Body of pancreas (tissue), 4 donors: Measurements from ENCODE around the gene TBC1D19. TPM values are rescaled to one million over a fixed set of nuclear protein-coding genes. Genes with fewer than 3 reads are reported as not detected.

Experiments used
- ATAC-seq: fragments of 150-250 bp; one replicate; pipeline ENCODE4 v1.9.1; 2016
- DNase-seq, 4 donors: peaks; one replicate each; pipeline ENCODE4 v3.0.0-alpha.2; 2019
- H3K27ac ChIP-seq, 4 donors: fragments of 200-600 bp; sonication (generic); 1 replicate in 3 of 4; 2 replicates in 1 of 4; pipeline versions ENCODE4 v1.5.1 to v1.6.1; 2016 to 2019; ENCODE audit warnings: mild to moderate bottlenecking in 1 of 4, mixed read lengths in 1 of 4, moderate library complexity in 1 of 4
- H3K27me3 ChIP-seq, 2 donors: fragments of 200-600 bp; sonication (generic); one replicate each; pipeline ENCODE4 v1.6.0; 2016; ENCODE audit warnings: mild to moderate bottlenecking in 1 of 2
- H3K36me3 ChIP-seq, 2 donors: fragments of 200-600 bp; sonication (generic); replicated peaks in 1 of 2; 2 replicates each; pipeline ENCODE4 v1.5.1; 2016; ENCODE audit warnings: low read depth in 2 of 2; ENCODE audit not compliant: insufficient read depth in 1 of 2
- H3K4me1 ChIP-seq: fragments of 200-600 bp; sonication (generic); one replicate; pipeline ENCODE4 v1.6.0; 2016
- H3K4me3 ChIP-seq, 2 donors: fragments of 200-600 bp; sonication (generic); 1 replicate in 1 of 2; 2 replicates in 1 of 2; pipeline ENCODE4 v1.5.1; 2016 to 2019
- H3K9me3 ChIP-seq, 3 donors: fragments of 200-600 bp; sonication (generic); 1 replicate in 2 of 3; 2 replicates in 1 of 3; pipeline ENCODE4 v1.5.1; 2016
- POLR2A ChIP-seq, 3 donors: fragments of 450-650 bp; IDR thresholded peaks; one replicate each; pipeline ENCODE4 v1.6.1; 2016; ENCODE audit warnings: antibody characterized with exemption in 3 of 3, mild to moderate bottlenecking in 2 of 3
- whole genome bisulfite sequencing, 2 donors: methylation state at CpG; one replicate each; pipeline ENCODE4 v1.1.5; 2017; 5-methylcytosine and 5-hydroxymethylcytosine counted together
- intact Hi-C: fragments of 100-400 bp; cut with DNase I; formaldehyde crosslinking; loops from one replicate; pipeline ENCODE4 v1.15.1; 2023
- total RNA-seq, 2 donors: library from RNA; depleted of rRNA; stranded (reverse); fragments of >200 nt; gene quantifications; one replicate each; pipeline ENCODE4 v1.1.0, GENCODE V29; 2016
- TF ChIP-seq, protein P1 (sequence below), 7 experiments: fragments of 450-650 bp in 4 of 7; fragments of 200-600 bp in 3 of 7; sonication (generic) in 3 of 7; IDR thresholded peaks; one replicate each; pipeline ENCODE4 v1.5.1; 2016 to 2019; ENCODE audit warnings: antibody characterized with exemption in 7 of 7

The TBC1D19 gene
- total RNA-seq, 2 donors from 2014 or later: 22.8 to 30.7 TPM

DNA sequence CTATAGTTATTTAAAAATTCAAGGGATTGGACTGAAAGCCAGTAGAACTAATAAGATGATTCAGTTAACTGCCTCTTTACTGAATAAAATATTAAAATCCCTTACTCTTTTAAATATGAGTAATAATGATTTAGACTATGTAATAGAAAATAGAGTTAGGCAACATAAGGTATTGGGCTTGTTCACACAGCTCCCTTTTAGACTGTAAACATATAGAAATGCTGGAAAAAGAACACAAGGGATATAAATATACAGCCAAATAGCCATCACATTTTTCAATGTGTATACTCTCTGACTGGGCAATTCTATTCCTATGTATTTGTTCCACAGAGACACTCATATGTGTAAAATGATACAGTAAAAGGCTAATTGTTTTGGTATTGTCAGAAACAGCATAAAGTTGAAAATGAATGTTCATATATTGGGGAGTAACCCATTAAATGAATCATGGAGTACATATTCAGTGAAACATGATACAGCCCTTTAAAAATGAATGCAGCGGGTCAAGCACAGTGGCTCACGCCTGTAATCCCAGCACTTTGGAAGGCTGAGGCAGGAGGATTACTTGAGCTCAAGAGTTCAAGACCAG, 129.8 kb downstream of the TBC1D19 start:
- no peaks in the 10 kb centered on the region for H3K27me3 ChIP-seq
- H3K36me3 ChIP-seq: no peaks in the 10 kb centered on the region
- H3K27ac ChIP-seq: no peak overlapping the region
- no peaks in the 10 kb centered on the region for H3K4me1 ChIP-seq
- no peaks in the 10 kb centered on the region for H3K9me3 ChIP-seq
- ATAC-seq (no peak), DNase-seq (no peak)
- H3K4me3 ChIP-seq: no peak overlapping the region
- intact Hi-C loops: no loop called here
- WGBS, 2 donors: 94 to 98% methylated on average over 2 of the region's 2 CpGs
- TF ChIP-seq POLR2A (IDR thresholded peaks at IDR 0.05): no peak
- TF ChIP-seq, protein P1, sequence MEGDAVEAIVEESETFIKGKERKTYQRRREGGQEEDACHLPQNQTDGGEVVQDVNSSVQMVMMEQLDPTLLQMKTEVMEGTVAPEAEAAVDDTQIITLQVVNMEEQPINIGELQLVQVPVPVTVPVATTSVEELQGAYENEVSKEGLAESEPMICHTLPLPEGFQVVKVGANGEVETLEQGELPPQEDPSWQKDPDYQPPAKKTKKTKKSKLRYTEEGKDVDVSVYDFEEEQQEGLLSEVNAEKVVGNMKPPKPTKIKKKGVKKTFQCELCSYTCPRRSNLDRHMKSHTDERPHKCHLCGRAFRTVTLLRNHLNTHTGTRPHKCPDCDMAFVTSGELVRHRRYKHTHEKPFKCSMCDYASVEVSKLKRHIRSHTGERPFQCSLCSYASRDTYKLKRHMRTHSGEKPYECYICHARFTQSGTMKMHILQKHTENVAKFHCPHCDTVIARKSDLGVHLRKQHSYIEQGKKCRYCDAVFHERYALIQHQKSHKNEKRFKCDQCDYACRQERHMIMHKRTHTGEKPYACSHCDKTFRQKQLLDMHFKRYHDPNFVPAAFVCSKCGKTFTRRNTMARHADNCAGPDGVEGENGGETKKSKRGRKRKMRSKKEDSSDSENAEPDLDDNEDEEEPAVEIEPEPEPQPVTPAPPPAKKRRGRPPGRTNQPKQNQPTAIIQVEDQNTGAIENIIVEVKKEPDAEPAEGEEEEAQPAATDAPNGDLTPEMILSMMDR (IDR thresholded peaks at IDR 0.05): no peak

DNA sequence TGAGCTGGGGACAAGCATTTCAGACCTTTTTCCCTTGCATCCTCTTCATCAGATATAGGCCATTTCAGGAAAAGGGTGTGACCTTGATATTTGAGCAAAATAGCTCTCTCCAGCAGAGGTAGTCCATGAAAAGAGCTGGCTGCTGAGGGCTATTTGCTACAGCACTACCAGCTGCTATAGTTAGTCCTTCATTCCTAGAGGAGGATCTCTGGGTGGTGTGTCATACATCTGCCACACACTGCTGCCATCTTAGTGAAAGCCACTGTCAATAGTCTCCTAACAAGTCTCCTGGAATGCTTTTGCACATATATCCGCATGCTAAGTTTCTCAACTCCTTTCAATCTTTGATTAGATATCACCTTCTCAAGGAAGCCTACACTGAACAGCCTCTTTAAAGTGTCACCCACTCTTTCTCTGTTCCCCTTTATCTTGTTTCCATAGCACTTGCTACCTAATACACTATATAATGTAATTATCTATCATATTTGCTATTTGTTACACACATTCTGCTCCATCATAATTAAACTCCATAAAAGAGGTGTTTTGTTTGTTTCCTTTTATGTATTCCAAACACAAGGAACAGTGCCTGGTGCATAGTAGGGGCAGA, 131.9 kb downstream of the TBC1D19 start:
- Histone ChIP-seq H3K4me1 (no peaks in the 10 kb centered on the region), H3K36me3 (no peaks in the 10 kb centered on the region), H3K9me3 (no peaks in the 10 kb centered on the region), H3K27ac (no peak overlapping the region), H3K4me3 (no peak overlapping the region), H3K27me3 (no peaks in the 10 kb centered on the region)
- WGBS, 2 donors: 80 to 95% methylated on average over 1 of the region's 1 CpG
- no peak for DNase-seq
- TF ChIP-seq, protein P1 (IDR thresholded peaks at IDR 0.05): no peak
- TF ChIP-seq POLR2A (IDR thresholded peaks at IDR 0.05): no peak
- intact Hi-C loops: no loop called here
- no peak for ATAC-seq

DNA sequence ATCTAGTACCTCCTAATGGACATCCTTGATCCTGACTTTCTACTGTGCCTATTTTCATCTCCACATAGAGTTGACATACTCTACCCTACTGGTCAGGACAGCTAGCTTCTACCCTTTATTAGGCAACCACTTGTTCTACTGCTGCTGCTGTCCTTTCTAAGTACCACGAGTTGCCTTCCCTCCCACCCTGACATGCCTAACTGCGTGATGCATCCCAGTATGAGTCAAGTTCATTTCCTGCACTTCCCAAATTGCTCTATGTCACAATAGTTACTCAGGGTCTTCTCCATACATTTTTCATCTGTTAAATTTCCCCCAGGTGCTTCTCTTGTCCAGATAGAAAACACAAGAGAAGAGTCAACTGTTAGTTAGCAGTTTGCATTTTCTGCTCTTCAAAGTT, 133.4 kb downstream of the TBC1D19 start:
- Histone ChIP-seq H3K4me1 (no peaks in the 10 kb centered on the region), H3K27me3 (no peaks in the 10 kb centered on the region), H3K4me3 (no peak overlapping the region), H3K27ac (no peak overlapping the region), H3K36me3 (no peaks in the 10 kb centered on the region), H3K9me3 (no peaks in the 10 kb centered on the region)
- ATAC-seq (no peak), DNase-seq (no peak)
- intact Hi-C loops: no loop called here
- WGBS, 2 donors: 69 to 73% methylated on average over 2 of the region's 2 CpGs
- TF ChIP-seq, protein P1 (IDR thresholded peaks at IDR 0.05): no peak

DNA sequence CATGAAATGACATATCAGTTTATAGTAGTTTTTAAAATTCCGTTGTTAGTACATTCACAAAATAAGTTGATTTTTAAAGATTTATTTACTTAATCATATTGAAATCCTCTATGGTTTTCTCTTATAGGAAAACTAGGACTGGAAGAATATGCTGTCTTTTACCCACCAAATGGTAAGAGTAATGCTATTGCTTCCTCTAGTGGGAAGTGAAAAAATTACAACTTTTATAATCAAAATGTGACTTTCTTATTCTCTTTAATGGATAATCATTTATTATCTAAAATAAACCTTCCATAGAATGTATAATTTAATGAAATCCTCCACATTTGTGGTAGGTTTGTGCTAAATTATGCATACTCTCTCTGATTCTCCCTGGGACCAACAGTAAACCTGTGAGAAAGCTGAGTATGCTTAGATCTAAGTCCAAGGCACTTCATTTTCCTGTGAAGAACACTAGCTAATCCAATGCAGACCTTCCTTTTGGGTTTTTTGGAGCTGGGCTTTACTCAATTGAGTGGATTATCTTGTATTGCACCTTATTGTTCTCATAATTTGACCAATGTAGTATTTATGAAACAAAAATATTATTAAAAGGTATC, 136.2 kb downstream of the TBC1D19 start:
- no peak for DNase-seq
- no peaks in the 10 kb centered on the region for H3K4me1 ChIP-seq
- H3K9me3 ChIP-seq: no peaks in the 10 kb centered on the region
- no peaks in the 10 kb centered on the region for H3K27me3 ChIP-seq
- WGBS, 2 donors: 28 to 31% methylated on average over 1 of the region's 1 CpG
- ATAC-seq: no peak
- TF ChIP-seq, protein P1 (IDR thresholded peaks at IDR 0.05): peak; percentile 37 to 76 (median 56)
- no peak for TF ChIP-seq POLR2A (IDR thresholded peaks at IDR 0.05)
- H3K36me3 ChIP-seq: no peaks in the 10 kb centered on the region
- H3K4me3 ChIP-seq: no peak overlapping the region
- no peak overlapping the region for H3K27ac ChIP-seq
- intact Hi-C loops: no loop called here
